SHP77 treated with DMSO at 0.1 percent for 48 hours (cell line): Measurements from ENCODE around the gene PLD1.
"Not testable (repeated sequence)": the region's sequence is repeated elsewhere in the genome, so short reads cannot be mapped to it uniquely, and the experiment has no call there.

Source experiments
- DNase-seq: peaks from one replicate; lab custom pipeline; 2025; lab: John Stamatoyannopoulos, UW

Gene PLD1

DNA sequence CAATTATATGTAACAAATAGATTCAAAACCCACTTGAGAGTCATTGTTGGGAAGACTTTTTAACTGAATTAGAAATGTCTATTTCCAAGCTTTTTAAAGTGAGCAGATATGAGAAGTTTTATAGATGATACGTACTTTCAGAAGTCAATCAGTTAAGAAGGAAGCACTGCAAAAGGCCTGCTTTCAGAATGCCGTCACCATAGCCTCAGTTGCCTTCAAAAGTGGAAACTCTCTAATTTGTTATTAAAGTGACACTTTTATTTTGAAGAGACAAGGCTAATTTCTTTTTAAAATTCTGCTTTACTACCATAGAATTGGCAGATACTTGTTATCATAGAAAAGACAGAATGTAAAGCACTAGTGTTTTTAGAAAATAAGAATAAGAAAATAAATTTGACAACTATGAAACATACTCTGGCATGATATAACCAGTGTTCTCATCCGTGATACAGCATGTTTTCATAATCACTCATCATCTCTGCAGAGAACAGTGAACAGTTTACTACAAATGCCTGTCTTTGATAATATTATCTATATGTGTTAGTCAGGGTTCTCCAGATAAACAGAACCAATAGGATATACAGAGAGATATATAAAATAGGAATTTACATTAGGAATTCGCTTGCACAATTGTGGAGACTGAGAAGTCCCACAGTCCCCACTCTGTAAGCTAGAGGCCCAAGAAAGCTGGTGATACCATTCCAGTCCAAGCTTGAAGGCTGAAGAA is 7.0 kb upstream of the PLD1 start:
- no peak for DNase-seq

GRCh38 chr3:171815973-171816595 is 5.8 kb upstream of the PLD1 start:
- no peak for DNase-seq

DNA sequence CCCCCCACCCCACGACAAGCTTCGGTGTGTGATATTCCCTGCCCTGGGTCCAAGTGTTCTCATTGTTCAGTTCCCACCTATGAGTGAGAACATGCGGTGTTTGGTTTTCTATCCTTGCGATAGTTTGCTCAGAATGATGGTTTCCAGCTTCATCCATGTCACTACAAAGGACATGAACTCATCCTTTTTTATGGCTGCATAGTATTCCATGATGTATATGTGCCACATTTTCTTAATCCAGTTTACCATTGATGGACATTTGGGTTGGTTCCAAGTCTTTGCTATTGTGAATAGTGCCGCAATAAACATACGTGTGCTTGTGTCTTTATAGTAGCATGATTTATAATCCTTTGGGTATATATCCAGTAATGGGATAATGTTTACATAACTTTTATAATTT is 4.4 kb upstream of the PLD1 start:
- not testable (repeated sequence) for DNase-seq

DNA sequence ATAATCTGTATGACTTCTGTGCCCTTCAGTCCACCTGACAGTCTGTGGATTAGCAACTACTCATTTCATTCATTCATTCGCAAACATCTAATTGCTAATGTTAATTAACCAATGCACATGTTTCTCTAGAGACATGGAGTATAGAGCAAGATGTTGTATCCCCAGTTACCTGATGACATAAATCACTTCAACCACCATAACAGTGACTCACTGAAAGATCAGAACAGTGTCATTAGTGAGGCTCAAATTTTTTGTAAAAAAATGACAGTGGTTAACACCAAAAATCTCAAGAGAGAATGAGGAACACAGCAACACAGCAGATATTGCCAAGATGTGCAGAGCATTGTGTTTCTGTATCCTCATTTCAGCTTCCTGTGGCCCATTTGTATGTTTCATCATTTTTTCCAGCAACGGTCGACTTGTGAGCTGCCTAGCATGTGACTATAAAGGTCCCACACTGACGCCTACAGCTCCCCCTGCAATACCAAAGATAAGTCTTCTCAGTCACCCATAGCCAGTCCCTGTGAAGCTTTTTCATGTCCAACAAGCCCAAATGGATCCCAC is 3.7 kb upstream of the PLD1 start:
- no peak for DNase-seq

- no peak for DNase-seq
Observed at GRCh38 chr3:171813278-171813896, 3.1 kb upstream of the PLD1 start.

DNA sequence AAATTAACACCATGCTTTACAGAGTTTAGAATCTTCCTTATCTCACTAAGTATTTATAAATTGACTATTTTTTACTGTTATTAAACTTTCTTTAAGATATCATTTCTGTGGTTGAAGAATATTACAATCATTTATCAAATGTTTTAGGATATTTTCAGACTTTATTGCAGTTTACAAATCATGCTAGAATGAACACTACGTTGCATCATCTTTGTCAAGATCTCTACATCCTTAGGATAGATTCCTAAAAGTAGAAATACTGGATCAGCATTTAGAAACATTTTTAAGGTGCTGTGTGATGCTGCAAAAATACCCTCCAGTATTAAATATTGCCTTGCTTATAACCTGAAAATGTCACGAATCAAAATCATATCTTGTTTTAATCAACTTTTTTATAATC is 2.5 kb upstream of the PLD1 start:
- no peak for DNase-seq

DNA sequence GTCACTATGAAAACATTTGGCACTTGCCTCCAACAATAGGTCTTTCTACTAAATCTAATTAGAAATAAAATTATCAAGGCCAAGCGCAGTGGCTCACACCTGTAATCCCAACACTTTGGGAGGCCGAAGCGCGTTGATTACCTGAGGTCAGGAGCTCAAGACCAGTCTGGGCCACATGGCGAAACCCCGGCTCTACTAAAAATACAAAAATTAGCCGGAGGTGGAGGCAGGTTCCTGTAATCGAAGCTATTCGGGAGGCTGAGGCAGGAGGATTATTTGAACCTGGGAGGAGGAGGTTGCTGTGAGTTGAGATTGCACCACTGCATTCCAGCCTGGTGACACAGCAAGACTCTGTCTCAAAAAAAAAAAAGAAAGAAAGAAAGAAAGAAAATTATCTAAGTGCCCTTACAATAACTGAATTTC is 1.6 kb upstream of the PLD1 start:
- DNase-seq, result no peak

- no peak for DNase-seq
Observed at GRCh38 chr3:171811295-171811912, 1.1 kb upstream of the PLD1 start.

GRCh38 chr3:171810629-171811294 is 479 bp upstream of the PLD1 start:
- no peak for DNase-seq

GRCh38 chr3:171809611-171809860 is 747 bp downstream of the PLD1 start:
- DNase-seq, result no peak

DNA sequence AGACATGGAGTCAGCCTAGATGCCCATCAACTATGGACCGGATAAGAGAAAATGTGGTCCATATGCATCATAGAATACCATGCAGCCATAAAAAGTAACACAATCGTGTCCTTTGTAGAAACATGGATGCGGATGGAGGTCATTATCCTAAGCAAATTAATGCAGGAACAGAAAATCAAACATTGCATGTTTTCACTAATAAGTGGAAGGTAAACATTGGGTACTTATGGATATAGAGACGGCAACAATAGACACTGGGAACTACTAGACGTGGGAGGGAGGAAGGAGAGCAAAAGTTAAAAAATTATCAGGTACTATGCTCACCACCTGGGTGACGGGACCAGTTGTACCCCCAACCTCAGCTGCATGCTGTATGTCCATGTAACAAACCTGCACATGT is 2.5 kb downstream of the PLD1 start:
- DNase-seq, result no peak

GRCh38 chr3:171807129-171807675 is 3.1 kb downstream of the PLD1 start:
- DNase-seq, result no peak

DNA sequence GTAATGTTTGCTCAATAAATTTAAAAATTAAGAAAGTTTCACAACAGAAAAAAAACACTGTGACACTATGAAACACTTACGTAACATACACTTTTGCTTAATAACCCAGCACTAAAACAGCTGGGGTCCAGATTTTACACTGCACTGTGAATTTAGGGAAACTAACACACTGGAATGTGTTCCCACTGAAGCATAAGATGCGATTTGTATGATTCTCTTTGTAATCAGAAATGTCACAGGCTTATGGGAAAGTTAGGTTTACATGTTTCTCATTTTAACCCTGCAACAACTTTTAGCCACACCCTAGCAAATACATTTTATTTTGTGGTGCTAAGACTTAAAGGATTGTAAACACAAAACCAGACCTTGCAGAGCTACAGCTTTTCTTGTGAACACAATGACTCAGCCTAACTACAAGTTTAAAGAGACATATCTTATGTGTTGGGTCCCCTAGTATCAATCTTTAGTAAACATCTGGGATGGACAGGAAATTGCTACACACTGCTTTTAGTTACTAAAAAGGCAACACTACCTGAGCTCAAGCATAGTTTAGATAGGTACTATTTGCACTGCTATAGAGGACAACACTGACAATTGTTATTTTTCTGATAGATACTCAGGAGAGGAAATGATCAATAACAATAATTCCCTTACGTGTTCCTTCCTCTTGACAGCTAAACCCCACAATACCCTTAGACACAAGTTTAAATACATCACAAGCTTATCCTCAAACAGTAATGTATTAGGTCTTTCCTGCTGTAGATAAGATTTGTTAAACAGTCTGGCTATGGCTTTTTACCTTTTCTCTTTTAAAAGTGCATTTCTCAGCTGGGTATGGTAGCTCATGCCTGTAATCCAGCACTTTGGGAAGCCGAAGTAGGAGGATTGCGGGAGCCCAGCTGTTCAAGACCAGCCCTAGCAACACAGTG is 3.8 kb downstream of the PLD1 start:
- DNase-seq, result no peak

GRCh38 chr3:171805687-171806086 is 4.6 kb downstream of the PLD1 start:
- DNase-seq, result no peak

DNA sequence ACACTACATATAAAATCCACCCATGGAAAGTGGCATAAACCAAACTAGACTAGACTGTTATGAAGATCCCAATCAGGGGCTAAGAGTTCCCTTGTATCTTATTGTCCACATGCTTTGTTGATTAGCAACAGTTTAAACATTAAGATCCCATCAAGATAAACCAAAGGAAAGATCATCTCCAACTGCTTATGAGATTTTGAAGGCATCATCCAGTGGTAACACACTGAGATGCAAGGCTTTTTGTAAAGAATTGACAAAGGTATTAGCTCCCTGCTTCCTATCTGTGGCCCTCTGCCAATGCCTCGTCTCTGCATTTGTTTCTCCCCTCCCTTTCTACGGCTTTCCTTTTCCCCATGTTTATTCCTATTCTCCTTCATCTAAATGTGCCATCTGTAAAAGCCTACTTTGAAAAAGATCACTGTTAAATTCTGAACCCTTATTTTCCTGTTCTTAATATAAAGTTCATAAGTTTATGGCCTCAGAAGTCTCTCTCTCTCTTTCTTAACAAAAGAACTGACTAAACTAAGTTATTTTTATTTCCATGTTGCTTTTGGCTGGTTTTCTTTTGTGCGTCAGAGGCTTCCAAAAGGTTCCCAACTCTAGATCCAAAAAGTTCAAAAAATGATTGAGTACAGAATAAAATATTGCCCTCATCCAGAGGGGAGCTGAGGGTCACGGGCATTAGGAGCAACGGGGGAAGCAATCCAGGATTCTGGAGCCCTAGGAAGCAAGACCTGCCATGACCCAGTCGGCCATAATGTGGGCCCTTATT is 5.5 kb downstream of the PLD1 start:
- no peak for DNase-seq

DNA sequence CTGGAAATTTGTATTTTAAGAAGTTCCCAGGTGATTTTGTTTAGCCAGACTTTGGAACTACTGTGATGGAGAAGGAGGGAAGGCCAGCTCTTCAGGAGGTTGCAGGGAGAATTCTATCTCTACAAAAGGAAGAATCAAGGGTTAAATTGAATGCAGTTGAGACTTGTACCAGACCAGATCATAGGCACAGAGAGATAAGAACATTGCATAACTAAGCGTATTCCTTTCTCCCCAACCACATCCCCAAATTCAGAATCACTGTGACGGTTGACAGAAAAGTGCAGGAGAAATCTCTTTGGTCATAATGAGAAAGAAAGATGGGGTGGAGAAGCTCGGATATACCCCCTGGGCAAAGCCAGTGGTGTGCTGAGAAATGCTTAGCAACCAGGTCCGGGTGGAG is 7.2 kb downstream of the PLD1 start:
- DNase-seq, result no peak

DNA sequence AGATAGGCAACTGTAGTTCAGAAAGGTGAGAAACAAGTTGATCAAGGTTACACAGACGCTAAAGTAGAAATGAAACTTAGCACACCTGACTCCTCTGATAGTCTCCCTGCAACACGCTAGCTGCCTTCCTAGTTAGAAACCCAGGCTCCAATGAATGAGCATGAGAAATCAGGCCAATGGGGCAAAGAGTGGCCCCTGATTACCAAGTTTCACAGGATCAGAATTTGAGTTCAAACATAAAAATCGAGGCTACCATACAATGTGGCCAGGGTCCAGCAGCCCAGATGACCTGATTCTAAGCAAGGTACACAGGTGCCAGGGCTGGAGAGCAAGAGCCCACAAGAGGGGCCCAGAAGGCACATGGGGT is 7.7 kb downstream of the PLD1 start:
- no peak for DNase-seq

GRCh38 chr3:171801738-171802589 is 8.3 kb downstream of the PLD1 start:
- no peak for DNase-seq

DNA sequence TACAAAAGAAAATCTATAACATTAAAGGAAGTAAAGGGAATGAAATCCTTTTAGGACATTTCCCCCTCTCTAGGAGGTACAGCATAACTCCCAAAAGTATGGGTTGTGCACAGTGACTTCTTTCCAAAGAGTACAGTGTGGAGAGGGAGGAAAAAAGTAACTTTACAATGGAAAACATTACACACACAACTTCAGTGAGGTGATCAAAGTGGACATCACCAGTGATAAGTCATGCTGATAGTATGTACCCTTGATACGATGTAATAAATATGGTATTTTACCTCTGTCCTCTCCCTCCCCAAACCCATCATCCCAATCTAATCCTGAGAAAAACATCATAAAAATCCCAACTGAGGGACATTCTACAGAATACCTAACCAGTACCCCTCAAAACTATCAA is 10.8 kb downstream of the PLD1 start:
- no peak for DNase-seq
